GM18526 (cell line): Measurements from ENCODE around the gene SARS2.

ENCODE experiments used
- POLR2A ChIP-seq: IDR thresholded peaks from 3 replicates; pipeline ENCODE4 v1.6.1; 2011; ENCODE audit not compliant: insufficient read length; ENCODE audit errors: extremely low read depth

Gene SARS2

GRCh38 chr19:38869160-38869835, 61.3 kb downstream of the SARS2 start:
- no peak for TF ChIP-seq POLR2A

- no peak for TF ChIP-seq POLR2A
Measured at GRCh38 chr19:38868551-38868950, 62.0 kb downstream of the SARS2 start.

GRCh38 chr19:38867171-38867780, 63.3 kb downstream of the SARS2 start:
- TF ChIP-seq POLR2A, result no peak
